SK-N-MC (cell line): Measurements from ENCODE around the gene GRM8.
"Not testable (repeated sequence)": the region's sequence is repeated elsewhere in the genome, so short reads cannot be mapped to it uniquely, and the experiment has no call there.

Experiments
- DNase-seq: peaks from one replicate; pipeline ENCODE4 v3.0.0-alpha.2; 2011; ENCODE audit warnings: low read depth, low spot score
- H3K27ac ChIP-seq: fragments of 200-600 bp; sonication (generic); 2 replicates; pipeline ENCODE4 v1.5.1; 2016; ENCODE audit warnings: mixed run types
- H3K36me3 ChIP-seq: fragments of 200-600 bp; sonication (generic); 2 replicates; pipeline ENCODE4 v1.6.1; 2017; ENCODE audit warnings: antibody characterized with exemption, low read length, mixed read lengths; ENCODE audit not compliant: insufficient read depth
- H3K4me3 ChIP-seq: fragments of 200-600 bp; sonication (generic); 2 replicates; pipeline ENCODE4 v1.5.1; 2016
- H3K9ac ChIP-seq: fragments of 200-600 bp; sonication (generic); 2 replicates; pipeline ENCODE4 v1.8.0; 2017; ENCODE audit warnings: mixed run types, mixed read lengths; ENCODE audit not compliant: insufficient read length
- H3K9me3 ChIP-seq: fragments of 200-600 bp; sonication (generic); 2 replicates; pipeline ENCODE4 v1.6.1; 2017; ENCODE audit warnings: low read depth, mild to moderate bottlenecking, antibody characterized with exemption, low read length, moderate library complexity, mixed read lengths
- EZH2 ChIP-seq: fragments of 200-600 bp; sonication (generic); IDR thresholded peaks from one replicate; pipeline ENCODE4 v1.6.1; 2017; ENCODE audit warnings: antibody characterized with exemption
- FOXP2 ChIP-seq: optimal IDR thresholded peaks from 2 replicates; pipeline ENCODE3; 2011; ENCODE audit warnings: mild to moderate bottlenecking, moderate library complexity; ENCODE audit not compliant: insufficient read depth; ENCODE audit errors: extremely low read length, control extremely low read depth
- POLR2AphosphoS5 ChIP-seq: IDR thresholded peaks from 2 replicates; pipeline ENCODE4 v1.6.1; 2012; ENCODE audit warnings: mild to moderate bottlenecking, low read depth, low read length, borderline replicate concordance

GRM8 gene

DNA sequence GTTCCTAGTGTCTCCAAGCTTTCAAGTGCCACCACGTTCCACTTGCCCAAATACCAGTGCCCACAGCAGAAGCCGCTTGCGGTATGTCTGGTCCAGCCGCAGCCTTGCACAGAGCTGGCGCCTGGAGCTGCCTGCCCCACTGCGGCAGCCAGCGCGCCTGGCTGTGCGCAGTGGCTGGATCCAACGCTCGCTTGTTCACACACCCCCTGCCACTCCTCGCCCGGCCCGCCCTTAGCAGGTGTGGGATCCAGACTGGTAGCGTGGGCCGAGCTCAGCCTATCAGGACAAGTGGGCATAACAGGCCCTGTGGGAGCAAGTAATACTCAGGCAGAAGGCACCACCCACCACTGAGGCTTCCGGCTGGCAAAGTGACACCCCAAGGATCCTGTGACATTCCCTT, 294.4 kb downstream of the GRM8 start:
- no peak overlapping the region for H3K27ac ChIP-seq
- no peaks in the 10 kb centered on the region for H3K9me3 ChIP-seq
- no peaks in the 10 kb centered on the region for H3K36me3 ChIP-seq
- no peak overlapping the region for H3K9ac ChIP-seq
- H3K4me3 ChIP-seq, result no peak overlapping the region
- no peak for TF ChIP-seq EZH2
- TF ChIP-seq FOXP2, result no peak
- TF ChIP-seq POLR2AphosphoS5, result no peak
- no peak for DNase-seq

DNA sequence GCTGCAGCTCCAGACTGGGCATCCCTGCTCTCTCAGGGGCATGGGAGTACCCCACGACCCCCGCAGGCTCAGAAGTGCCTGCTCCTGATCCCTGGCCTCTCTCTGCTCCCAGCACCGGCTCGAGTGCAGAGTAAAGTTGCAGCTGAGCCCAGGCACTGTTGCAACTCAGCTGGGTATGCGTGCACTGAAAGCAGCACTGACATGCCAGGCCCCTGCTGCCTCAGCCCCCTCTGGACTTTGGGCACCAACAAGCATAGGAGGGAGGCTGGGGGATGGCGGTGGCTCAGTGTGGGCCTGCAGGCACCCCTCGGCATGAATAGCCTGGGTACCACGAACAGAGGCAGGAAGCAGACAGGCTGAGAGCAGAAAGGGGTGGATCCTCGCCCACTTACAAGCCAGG, 295.3 kb downstream of the GRM8 start:
- Histone ChIP-seq H3K27ac (no peak overlapping the region), H3K36me3 (no peaks in the 10 kb centered on the region), H3K4me3 (no peak overlapping the region), H3K9me3 (no peaks in the 10 kb centered on the region), H3K9ac (no peak overlapping the region)
- DNase-seq, result no peak
- TF ChIP-seq POLR2AphosphoS5, result no peak
- no peak for TF ChIP-seq EZH2
- TF ChIP-seq FOXP2, result no peak

DNA sequence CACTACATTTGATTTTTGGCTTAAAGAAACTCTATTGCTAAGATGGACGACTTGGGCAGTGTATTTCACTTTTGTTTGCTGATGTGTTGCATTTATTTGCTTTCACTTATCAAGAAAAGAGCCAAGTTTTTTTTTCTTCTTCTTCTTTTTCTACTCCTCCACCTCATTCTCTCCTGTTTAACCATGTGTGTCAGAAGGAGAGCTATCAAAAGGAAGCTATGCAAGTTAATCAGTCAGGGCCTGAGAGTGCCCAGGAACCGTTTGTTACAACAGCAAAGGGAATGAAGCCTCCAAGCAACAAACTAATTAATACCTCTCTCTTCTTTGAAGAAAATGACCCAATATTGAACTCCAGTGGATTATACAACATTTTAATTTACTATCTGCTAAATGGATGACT, 299.3 kb downstream of the GRM8 start:
- H3K27ac ChIP-seq, result no peak overlapping the region
- TF ChIP-seq EZH2, result no peak
- TF ChIP-seq POLR2AphosphoS5, result no peak
- no peak for TF ChIP-seq FOXP2
- DNase-seq, result no peak
- no peaks in the 10 kb centered on the region for H3K36me3 ChIP-seq
- H3K4me3 ChIP-seq, result no peak overlapping the region
- H3K9ac ChIP-seq, result no peak overlapping the region
- no peaks in the 10 kb centered on the region for H3K9me3 ChIP-seq

DNA sequence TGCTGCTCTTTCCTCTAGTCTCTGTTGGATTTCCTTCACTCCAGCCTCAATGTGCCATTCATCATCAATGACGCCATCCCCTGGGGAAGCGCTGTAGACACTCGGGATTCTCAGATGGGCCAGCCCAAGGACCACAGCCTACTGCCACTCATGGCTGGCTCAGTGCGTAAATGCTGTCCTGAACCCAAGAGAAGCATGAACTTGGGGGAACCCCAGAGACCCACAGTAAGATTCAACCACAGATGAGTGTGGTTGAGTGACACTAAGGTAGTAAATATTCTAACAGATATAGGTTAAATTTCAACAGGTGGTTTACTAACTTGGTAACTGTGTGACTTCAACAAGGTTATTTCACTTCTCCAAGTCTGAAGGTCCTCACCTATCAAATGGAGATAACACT, 304.1 kb downstream of the GRM8 start:
- H3K27ac ChIP-seq, result no peak overlapping the region
- no peak for TF ChIP-seq EZH2
- no peak overlapping the region for H3K4me3 ChIP-seq

DNA sequence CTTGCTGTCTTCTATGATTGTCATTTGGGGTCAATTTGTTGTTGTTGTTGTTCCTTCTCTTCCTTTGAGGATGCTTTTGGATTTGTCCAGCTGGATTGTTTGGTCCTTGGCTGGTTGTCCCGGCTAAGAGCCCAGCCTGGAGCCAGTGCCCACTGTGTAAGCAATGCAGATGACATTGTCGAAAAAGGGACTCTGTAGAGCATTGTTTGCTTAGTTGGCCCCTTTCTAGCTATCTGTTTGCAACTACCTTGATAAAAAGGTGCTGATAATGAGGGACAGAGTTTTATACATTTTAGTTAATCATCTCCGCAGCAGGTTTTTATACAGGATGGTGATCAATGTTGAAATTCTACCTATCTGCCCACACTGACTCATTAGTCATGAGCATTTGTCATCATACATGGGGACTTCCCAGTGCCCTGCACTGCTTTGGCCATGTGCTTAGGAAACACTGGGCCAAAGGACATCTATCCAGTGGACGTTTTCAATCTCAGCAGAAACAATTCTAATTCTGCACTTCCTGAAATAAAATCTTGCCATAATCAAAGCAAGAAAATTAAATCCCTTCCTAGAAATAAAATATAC, 311.9 kb downstream of the GRM8 start:
- H3K4me3 ChIP-seq, result no peak overlapping the region
- H3K36me3 ChIP-seq, result no peaks in the 10 kb centered on the region
- H3K9me3 ChIP-seq, result no peaks in the 10 kb centered on the region
- no peak overlapping the region for H3K9ac ChIP-seq
- TF ChIP-seq FOXP2 (no peak), POLR2AphosphoS5 (no peak), EZH2 (no peak)
- DNase-seq, result no peak
- no peak overlapping the region for H3K27ac ChIP-seq

More for the DNA sequence above, 304.1 kb downstream of the GRM8 start:
- H3K9me3 ChIP-seq, result no peaks in the 10 kb centered on the region
- H3K36me3 ChIP-seq, result no peaks in the 10 kb centered on the region
- H3K9ac ChIP-seq, result no peak overlapping the region
- no peak for DNase-seq

DNA sequence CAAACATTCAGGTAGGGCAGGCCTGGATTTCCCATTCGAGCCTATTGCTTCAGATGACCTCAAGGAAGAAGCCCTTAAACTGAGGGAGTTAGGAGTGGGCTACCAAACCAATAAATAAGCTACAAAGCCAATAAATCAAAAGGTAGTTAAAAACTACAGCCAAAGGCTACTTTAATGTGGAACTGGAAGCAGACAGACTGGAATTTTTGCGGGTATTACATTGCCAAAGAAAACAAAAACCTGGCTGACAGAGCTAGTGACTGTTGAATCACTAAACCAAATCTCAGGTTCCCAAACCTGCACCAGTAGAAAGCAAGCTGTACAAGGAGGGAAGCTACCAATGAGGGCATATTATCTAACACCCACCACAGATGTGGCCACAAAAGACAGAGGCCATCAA, 315.6 kb downstream of the GRM8 start:
- Histone ChIP-seq H3K9me3 (no peaks in the 10 kb centered on the region), H3K9ac (no peak overlapping the region), H3K27ac (no peak overlapping the region), H3K36me3 (no peaks in the 10 kb centered on the region), H3K4me3 (no peak overlapping the region)
- no peak for DNase-seq
- no peak for TF ChIP-seq EZH2

DNA sequence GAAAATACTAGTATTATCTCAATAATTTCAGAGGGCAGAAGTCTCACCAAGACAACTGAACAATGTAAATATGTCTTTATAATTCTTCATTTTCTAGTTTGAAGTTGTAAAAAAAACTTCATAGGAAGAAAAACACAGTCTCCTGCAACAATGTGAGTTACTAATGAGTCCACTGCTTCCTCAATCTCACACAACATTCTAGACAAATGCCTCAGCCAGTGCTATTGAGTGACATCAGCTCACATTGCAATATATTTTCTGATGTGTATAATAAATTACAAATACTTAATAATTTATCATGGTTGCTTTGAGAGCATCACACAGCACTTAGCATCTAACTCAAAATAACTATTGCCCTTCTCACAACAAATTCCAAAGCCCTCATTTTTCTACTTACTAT, 321.2 kb downstream of the GRM8 start:
- H3K9me3 ChIP-seq, result no peaks in the 10 kb centered on the region
- no peak overlapping the region for H3K27ac ChIP-seq
- no peaks in the 10 kb centered on the region for H3K36me3 ChIP-seq
- H3K9ac ChIP-seq, result no peak overlapping the region
- DNase-seq, result no peak
- TF ChIP-seq EZH2 (no peak), FOXP2 (no peak), POLR2AphosphoS5 (no peak)
- H3K4me3 ChIP-seq, result no peak overlapping the region

DNA sequence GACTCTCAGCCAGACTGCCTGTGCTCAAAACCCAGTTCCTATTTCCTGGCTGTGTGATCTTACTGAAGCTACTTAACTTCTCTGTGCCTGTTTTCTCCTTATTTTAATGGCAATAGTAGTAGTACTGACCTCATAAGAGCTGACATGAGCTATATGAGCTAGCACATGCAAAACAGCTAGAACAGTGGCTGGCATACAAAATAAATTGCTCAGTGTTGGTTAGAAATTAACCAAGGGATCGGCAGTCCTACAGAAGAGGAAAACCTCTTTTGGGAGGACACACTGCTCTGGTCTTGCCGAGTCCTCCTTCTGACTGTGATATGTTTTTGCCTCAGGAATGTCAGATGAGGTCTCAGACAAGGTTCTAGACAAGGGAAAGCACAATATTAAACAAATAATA, 322.6 kb downstream of the GRM8 start:
- H3K9me3 ChIP-seq, result no peaks in the 10 kb centered on the region
- DNase-seq, result no peak
- H3K4me3 ChIP-seq, result no peak overlapping the region
- H3K9ac ChIP-seq, result no peak overlapping the region
- TF ChIP-seq EZH2 (no peak), FOXP2 (no peak), POLR2AphosphoS5 (no peak)
- no peaks in the 10 kb centered on the region for H3K36me3 ChIP-seq
- no peak overlapping the region for H3K27ac ChIP-seq

DNA sequence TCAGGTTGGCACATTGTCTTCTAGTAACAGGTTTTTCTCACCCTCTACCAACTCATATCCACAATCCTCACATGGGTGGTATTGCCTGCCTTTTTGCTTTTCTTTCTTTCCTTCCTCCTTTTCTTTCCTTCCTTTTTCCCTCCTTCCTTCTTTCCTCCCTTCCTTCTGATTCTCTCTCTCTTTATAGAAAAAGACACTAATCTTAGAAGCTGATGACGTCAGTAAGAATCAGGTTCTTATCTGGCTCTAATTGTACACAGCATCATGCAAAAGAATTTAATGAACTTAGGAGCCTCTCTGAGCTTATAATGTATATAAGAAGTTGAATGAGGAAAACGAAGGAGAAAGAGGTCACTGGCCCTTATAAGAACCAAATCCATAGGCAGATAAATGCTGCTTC, 328.3 kb downstream of the GRM8 start:
- Histone ChIP-seq H3K4me3 (no peak overlapping the region), H3K9me3 (no peaks in the 10 kb centered on the region), H3K36me3 (no peaks in the 10 kb centered on the region), H3K27ac (no peak overlapping the region), H3K9ac (no peak overlapping the region)
- DNase-seq, result no peak
- TF ChIP-seq FOXP2, result no peak
- TF ChIP-seq EZH2, result no peak
- TF ChIP-seq POLR2AphosphoS5, result no peak

DNA sequence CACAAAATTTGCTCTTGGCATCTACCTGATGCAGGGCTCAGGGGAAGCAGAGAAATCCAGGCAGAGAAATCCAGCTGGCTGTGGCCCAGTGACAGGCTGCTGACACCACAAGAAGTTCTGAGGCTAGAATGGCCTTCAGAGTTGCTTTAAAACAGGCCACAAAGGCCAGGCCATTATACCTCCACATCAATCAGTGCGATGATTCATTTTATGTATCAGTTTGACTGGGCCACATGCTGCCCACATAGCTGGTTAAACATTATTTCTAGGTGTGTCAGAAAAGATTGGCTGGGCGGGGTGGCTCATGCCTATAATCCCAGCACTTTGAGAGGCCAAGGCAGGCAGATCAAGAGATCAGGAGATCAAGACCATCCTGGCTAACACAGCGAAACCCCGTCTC, 341.1 kb downstream of the GRM8 start:
- H3K4me3 ChIP-seq, DNase-seq, H3K9ac ChIP-seq: not testable (repeated sequence)

DNA sequence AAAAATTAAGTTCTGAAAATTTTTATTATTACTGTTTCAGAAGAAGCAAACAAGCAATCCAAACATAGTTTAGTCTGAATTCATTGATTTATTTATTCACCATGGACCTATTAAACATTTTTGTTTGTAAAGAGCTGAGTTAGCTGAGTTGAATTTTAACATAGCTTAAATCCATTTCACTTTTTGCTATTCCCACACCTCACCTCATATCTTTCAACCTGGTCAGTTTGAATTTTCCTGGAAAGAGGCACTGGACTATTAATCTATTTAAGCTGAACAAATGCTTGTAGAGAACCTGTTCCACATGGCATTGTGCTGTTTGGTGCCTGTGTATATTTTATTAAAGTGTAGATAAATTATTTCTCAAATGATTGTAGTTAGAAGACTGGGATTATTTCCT, 344.2 kb downstream of the GRM8 start:
- H3K9ac ChIP-seq, H3K36me3 ChIP-seq, DNase-seq, H3K9me3 ChIP-seq, H3K27ac ChIP-seq, H3K4me3 ChIP-seq: not testable (repeated sequence)

More for the DNA sequence above, 341.1 kb downstream of the GRM8 start:
- not testable (repeated sequence) for H3K36me3 ChIP-seq, H3K27ac ChIP-seq, H3K9me3 ChIP-seq

DNA sequence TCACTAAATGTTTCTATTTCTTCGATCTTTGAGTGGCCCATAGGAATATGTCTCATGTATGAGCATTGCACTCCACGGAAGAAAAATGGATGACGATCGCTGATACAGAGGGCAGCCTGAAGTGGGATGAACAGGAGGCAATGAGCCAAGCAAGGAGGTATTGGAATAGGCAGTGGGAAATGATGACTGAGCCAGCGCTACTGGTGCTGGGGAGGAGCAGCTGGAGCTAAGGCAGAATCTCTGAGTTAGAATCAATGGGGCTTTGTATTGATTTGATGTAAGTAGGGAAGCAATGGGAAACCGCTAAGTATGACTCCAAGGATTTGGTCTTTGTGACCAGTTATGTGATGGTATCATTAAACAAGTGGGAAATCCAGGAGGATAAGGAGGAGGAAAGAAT, 345.1 kb downstream of the GRM8 start:
- DNase-seq, H3K9me3 ChIP-seq, H3K4me3 ChIP-seq, H3K27ac ChIP-seq, H3K36me3 ChIP-seq, H3K9ac ChIP-seq: not testable (repeated sequence)

DNA sequence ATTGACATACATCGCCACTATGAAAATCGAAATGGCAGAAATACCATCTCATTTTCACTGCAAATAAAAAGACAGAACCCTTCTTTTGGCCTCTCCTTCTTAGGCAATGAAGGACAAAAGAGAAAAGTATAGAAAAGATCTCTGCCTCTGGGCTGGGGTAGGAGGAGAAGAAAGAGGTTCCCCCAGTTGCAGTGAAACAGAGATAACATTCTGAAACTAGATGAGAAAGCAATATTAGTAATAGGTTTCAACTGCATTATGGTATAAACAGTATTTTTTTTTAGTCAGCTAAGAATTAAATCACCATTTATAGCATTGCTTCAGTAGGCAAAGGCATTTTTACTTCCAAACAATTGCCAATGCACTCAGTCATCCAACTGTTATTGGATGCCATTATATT, 347.5 kb downstream of the GRM8 start:
- H3K4me3 ChIP-seq, DNase-seq, H3K9ac ChIP-seq, H3K36me3 ChIP-seq, H3K9me3 ChIP-seq, H3K27ac ChIP-seq: not testable (repeated sequence)
